SK-N-SH (cell line): Measurements from ENCODE around the gene DERA. TPM values are rescaled to one million over a fixed set of nuclear protein-coding genes. Genes with fewer than 3 reads are reported as not detected.

Experiments used
- CTCF ChIA-PET: fragments of 300-600, 350-600 bp; formaldehyde crosslinking; extraction: SDS; loops from one replicate; lab custom pipeline; 2021; lab: Yijun Ruan, JAX
- POLR2A ChIA-PET: fragments of 350-600 bp; sonication (Branson Sonifier 250); formaldehyde crosslinking; extraction: SDS; loops from one replicate; lab custom pipeline; 2020; ENCODE audit warnings: antibody characterized with exemption, inconsistent platforms; lab: Yijun Ruan, JAX
- DNase-seq: peaks from one replicate; pipeline ENCODE4 v3.0.0; 2012
- H2AFZ ChIP-seq: fragments of 200-600 bp; sonication (generic); 2 replicates; pipeline ENCODE4 v1.8.1; 2016; ENCODE audit warnings: antibody characterized with exemption, mild to moderate bottlenecking, low read depth
- H3F3A ChIP-seq: fragments of 200-600 bp; sonication (generic); replicated peaks from 2 replicates; pipeline ENCODE3; 2016; ENCODE audit warnings: antibody characterized with exemption, mild to moderate bottlenecking; ENCODE audit not compliant: insufficient read depth
- H3K27ac ChIP-seq, 2 experiments: fragments of 200-500 bp in 1 of 2; fragments of 200-600 bp in 1 of 2; sonication (Bioruptor generic) in 1 of 2; sonication (generic), shearing (Covaris generic) in 1 of 2; 2 replicates each; pipeline versions ENCODE4 v1.5.1 to v1.6.1; 2014 to 2016; ENCODE audit warnings: low read depth in 2 of 2, inconsistent platforms in 1 of 2, low read length in 1 of 2, mild to moderate bottlenecking in 1 of 2, mixed read lengths in 1 of 2
- H3K27me3 ChIP-seq: fragments of 200-600 bp; sonication (generic), shearing (Covaris generic); 2 replicates; pipeline ENCODE4 v1.6.1; 2016; ENCODE audit warnings: mixed run types; ENCODE audit not compliant: insufficient read depth
- H3K36me3 ChIP-seq, 2 experiments: fragments of 200-500 bp in 1 of 2; fragments of 200-600 bp in 1 of 2; sonication (Bioruptor generic) in 1 of 2; sonication (generic) in 1 of 2; replicated peaks in 1 of 2; 2 replicates each; pipeline versions ENCODE3 to v1.5.1; 2014 to 2016; ENCODE audit warnings: low read length in 1 of 2, mild to moderate bottlenecking in 1 of 2; ENCODE audit not compliant: insufficient read depth in 2 of 2, control insufficient read depth in 1 of 2
- H3K4me1 ChIP-seq, 2 experiments: fragments of 200-500 bp in 1 of 2; fragments of 200-600 bp in 1 of 2; sonication (Bioruptor generic) in 1 of 2; sonication (generic), shearing (Covaris generic) in 1 of 2; 2 replicates each; pipeline versions ENCODE4 v1.5.1 to v1.6.1; 2014 to 2016; ENCODE audit warnings: low read depth in 1 of 2, low read length in 1 of 2, mixed run types in 1 of 2; ENCODE audit not compliant: insufficient read depth in 2 of 2, control insufficient read depth in 1 of 2
- H3K4me2 ChIP-seq: fragments of 200-600 bp; sonication (generic), shearing (Covaris generic); 2 replicates; pipeline ENCODE4 v1.6.1; 2017; ENCODE audit warnings: mixed run types
- H3K4me3 ChIP-seq, 2 experiments: fragments of 200-500 bp in 1 of 2; fragments of 200-600 bp in 1 of 2; sonication (Bioruptor generic) in 1 of 2; sonication (generic), shearing (Covaris generic) in 1 of 2; 2 replicates each; pipeline versions ENCODE4 v1.5.1 to v1.8.1; 2014 to 2016; ENCODE audit warnings: low read depth in 2 of 2, inconsistent platforms in 1 of 2, low read length in 1 of 2, mild to moderate bottlenecking in 1 of 2, mixed read lengths in 1 of 2, moderate library complexity in 1 of 2
- H3K79me2 ChIP-seq: fragments of 200-600 bp; sonication (generic); 2 replicates; pipeline ENCODE4 v1.8.1; 2017; ENCODE audit warnings: mild to moderate bottlenecking; ENCODE audit not compliant: insufficient read depth
- H3K9ac ChIP-seq: fragments of 200-600 bp; sonication (generic); 2 replicates; pipeline ENCODE4 v1.6.1; 2017; ENCODE audit warnings: mixed run types
- H3K9me2 ChIP-seq: fragments of 200-600 bp; sonication (generic); 2 replicates; pipeline ENCODE4 v1.6.1; 2017; ENCODE audit warnings: mixed run types
- H3K9me3 ChIP-seq: fragments of 200-600 bp; sonication (generic); 2 replicates; pipeline ENCODE4 v1.6.1; 2017; ENCODE audit warnings: mixed run types, mild to moderate bottlenecking, moderate library complexity
- H4K20me1 ChIP-seq: fragments of 200-600 bp; sonication (generic); 2 replicates; pipeline ENCODE4 v1.6.1; 2017; ENCODE audit warnings: mild to moderate bottlenecking, mixed run types; ENCODE audit not compliant: insufficient read depth
- CHD2 ChIP-seq: fragments of 150-350 bp; IDR thresholded peaks from 2 replicates; pipeline ENCODE4 v1.6.1; 2018; ENCODE audit warnings: low read length; ENCODE audit not compliant: partially characterized antibody
- CTCF ChIP-seq: fragments of 200-600 bp; sonication (generic); IDR thresholded peaks from 2 replicates; pipeline ENCODE4 v1.6.1; 2017; ENCODE audit warnings: antibody characterized with exemption, mild to moderate bottlenecking, moderate library complexity
- EP300 ChIP-seq, 2 experiments: IDR thresholded peaks; 2 replicates each; pipeline versions ENCODE4 v1.4.0 to v1.6.1; 2012; ENCODE audit warnings: borderline replicate concordance in 1 of 2, low read depth in 1 of 2, low read length in 1 of 2
- EZH2phosphoT487 ChIP-seq: fragments of 200-600 bp; sonication (generic); IDR thresholded peaks from 2 replicates; pipeline ENCODE4 v1.6.1; 2017; ENCODE audit warnings: low read depth, mixed run types, mild to moderate bottlenecking, antibody characterized with exemption, moderate library complexity, borderline replicate concordance
- FOSL2 ChIP-seq: IDR thresholded peaks from 2 replicates; pipeline ENCODE4 v1.4.0; 2012; ENCODE audit warnings: low read depth, mild to moderate bottlenecking, moderate library complexity, borderline replicate concordance
- FOXJ3 ChIP-seq: sonication (generic); formaldehyde crosslinking; IDR thresholded peaks from 2 replicates; pipeline ENCODE4 v1.5.1; 2020; ENCODE audit warnings: mild to moderate bottlenecking, missing genetic modification reagents
- FOXM1 ChIP-seq: IDR thresholded peaks from 2 replicates; pipeline ENCODE4 v1.4.0; 2012; ENCODE audit warnings: low read depth, mild to moderate bottlenecking
- GABPA ChIP-seq: IDR thresholded peaks from 2 replicates; pipeline ENCODE4 v1.4.0; 2012; ENCODE audit warnings: low read depth, mild to moderate bottlenecking
- IRF3 ChIP-seq: fragments of 150-350 bp; IDR thresholded peaks from 2 replicates; pipeline ENCODE4 v1.6.1; 2016; ENCODE audit warnings: mild to moderate bottlenecking, low read depth, low read length
- JUND ChIP-seq: IDR thresholded peaks from 2 replicates; pipeline ENCODE4 v1.4.0; 2012
- MAX ChIP-seq: IDR thresholded peaks from 2 replicates; pipeline ENCODE4 v1.4.0; 2012; ENCODE audit warnings: low read depth
- MXI1 ChIP-seq: IDR thresholded peaks from 2 replicates; pipeline ENCODE4 v1.6.1; 2012; ENCODE audit warnings: mild to moderate bottlenecking, low read depth, low read length, improper control_type of control experiment
- PBX3 ChIP-seq: IDR thresholded peaks from 2 replicates; pipeline ENCODE4; 2012
- POLR2AphosphoS5 ChIP-seq: IDR thresholded peaks from 2 replicates; pipeline ENCODE4 v1.6.1; 2012; ENCODE audit warnings: low read depth, low read length
- RCOR1 ChIP-seq: fragments of 150-350 bp; IDR thresholded peaks from 2 replicates; pipeline ENCODE4 v1.6.1; 2017; ENCODE audit warnings: antibody characterized with exemption, low read length
- RFX5 ChIP-seq: IDR thresholded peaks from 2 replicates; pipeline ENCODE4 v1.6.1; 2012; ENCODE audit warnings: mild to moderate bottlenecking, improper control_type of control experiment, low read length
- RXRA ChIP-seq: IDR thresholded peaks from 2 replicates; pipeline ENCODE4 v1.4.0; 2012; ENCODE audit warnings: low read depth, mild to moderate bottlenecking, borderline replicate concordance
- SMC3 ChIP-seq: IDR thresholded peaks from 2 replicates; pipeline ENCODE4 v1.6.1; 2012; ENCODE audit warnings: low read depth, low read length, improper control_type of control experiment
- TEAD4 ChIP-seq: IDR thresholded peaks from 2 replicates; pipeline ENCODE4 v1.4.0; 2012; ENCODE audit warnings: mild to moderate bottlenecking, borderline replicate concordance; ENCODE audit not compliant: insufficient read depth
- USF1 ChIP-seq: IDR thresholded peaks from 2 replicates; pipeline ENCODE4 v1.4.0; 2012; ENCODE audit warnings: low read depth, borderline replicate concordance
- YY1 ChIP-seq: IDR thresholded peaks from 2 replicates; pipeline ENCODE4 v1.4.0; 2012; ENCODE audit warnings: low read depth, mild to moderate bottlenecking
- WGBS: methylation state at CpG from one replicate; pipeline ENCODE4 v1.1.6; 2017; ENCODE audit warnings: low lambda C conversion rate; 5-methylcytosine and 5-hydroxymethylcytosine counted together
- polyA plus RNA-seq, 3 experiments: library from polyadenylated mRNA; depleted of rRNA; stranded (reverse); fragments of >200 nt; gene quantifications; 2 replicates each; pipeline ENCODE4 v1.2.3, GENCODE V29; 2012

DERA gene
- polyA plus RNA-seq, 1 of the 3 experiments (the other 2 are of a cell fraction) = 16.6 TPM

GRCh38 chr12:15875863-15876262, 35.3 kb upstream of the DERA start:
- Histone ChIP-seq H3K9me2 (no peaks in the 10 kb centered on the region), H3K36me3 (no peaks in the 10 kb centered on the region), H3K4me3 (no peak overlapping the region), H3K79me2 (no peaks in the 10 kb centered on the region), H2AFZ (no peak overlapping the region), H4K20me1 (no peaks in the 10 kb centered on the region), H3K4me2 (no peak overlapping the region), H3K9ac (no peak overlapping the region), H3K4me1 (no peaks in the 10 kb centered on the region), H3F3A (peaks cover 3% of the 10 kb centered on the region), H3K27ac (no peak overlapping the region), H3K27me3 (no peaks in the 10 kb centered on the region), H3K9me3 (no peaks in the 10 kb centered on the region)
- ChIA-PET POLR2A (no interaction called here), CTCF (interaction anchor here (1.1 kb wide), 1 partner anchor 104 kb away, joined by 3 read pairs; no protein-coding TSS in a partner anchor)
- TF ChIP-seq POLR2AphosphoS5 (no peak), USF1 (no peak), RFX5 (no peak), RXRA (no peak), FOSL2 (no peak), FOXJ3 (CRISPR knock-in tag) (no peak), IRF3 (no peak), MXI1 (no peak), JUND (no peak), TEAD4 (no peak), RCOR1 (no peak), MAX (no peak)
- no peak for DNase-seq
- WGBS = 63% methylated on average over 1 of the region's 1 CpG

- H3K9me2 ChIP-seq = no peaks in the 10 kb centered on the region
Measured at GRCh38 chr12:15879413-15879812, 31.7 kb upstream of the DERA start.

More at GRCh38 chr12:15879413-15879812, 31.7 kb upstream of the DERA start:
- Histone ChIP-seq H3K9me3 (no peaks in the 10 kb centered on the region), H4K20me1 (peaks cover 16% of the 10 kb centered on the region), H3F3A (peaks cover 7% of the 10 kb centered on the region), H3K4me1 (peaks cover 0 to 2% of the 10 kb centered on the region in 2 experiments; a peak in 2 of 4 replicates), H2AFZ (no peak overlapping the region), H3K4me3 (no peak overlapping the region), H3K27me3 (no peaks in the 10 kb centered on the region), H3K9ac (no peak overlapping the region)
- 92% methylated on average over 3 of the region's 3 CpGs for WGBS
- TF ChIP-seq RFX5 = no peak
- TF ChIP-seq YY1 = no peak
- TF ChIP-seq PBX3 = no peak
- no peak for TF ChIP-seq CTCF
- TF ChIP-seq SMC3 = no peak
- no peak for TF ChIP-seq MAX
- TF ChIP-seq RXRA = no peak
- no peak for TF ChIP-seq FOXM1
- TF ChIP-seq FOXJ3 (CRISPR knock-in tag) = no peak
- no peak for TF ChIP-seq CHD2
- TF ChIP-seq GABPA = no peak
- TF ChIP-seq JUND = no peak
- TF ChIP-seq EZH2phosphoT487 = no peak
- no peak for TF ChIP-seq EP300 (IDR thresholded peaks at IDR 0.05; ENCODE audit: borderline replicate concordance in 1 of 2, low read depth in 1 of 2, low read length in 1 of 2)
- TF ChIP-seq, all 33 proteins: peak for 0
- Histone ChIP-seq H3K27ac (no peak overlapping the region), H3K79me2 (peaks cover 21% of the 10 kb centered on the region), H3K4me2 (no peak overlapping the region), H3K36me3 (peaks cover 0 to 5% of the 10 kb centered on the region in 2 experiments)
- ChIA-PET CTCF (no interaction called here), POLR2A (no interaction called here)
- no peak for DNase-seq
